ENCODE results near the gene GLIS1. TPM values are rescaled to one million over a fixed set of nuclear protein-coding genes. Genes with fewer than 3 reads are reported as not detected.

GLIS1 gene
- total and polyA plus RNA-seq, 7 donors, result 0.03 to 0.40 (median 0.15) TPM

- Histone ChIP-seq H3K4me3 (no peak overlapping the region), H3K27me3 (ENCODE audit: insufficient read depth in 3 of 3, low read length in 2 of 3) (peaks cover 2 to 8% (median 6%) of the 10 kb centered on the region in 3 donors), H3K27ac (no peak overlapping the region), H3K4me1 (no peaks in the 10 kb centered on the region), H3K9me3 (no peaks in the 10 kb centered on the region), H3K36me3 (ENCODE audit: insufficient read depth in 1 of 2, low read depth in 1 of 2) (no peaks in the 10 kb centered on the region)
- intact Hi-C loops (cut with DNase I), result no loop called here
- ATAC-seq, result no peak
- TF ChIP-seq, protein P1, sequence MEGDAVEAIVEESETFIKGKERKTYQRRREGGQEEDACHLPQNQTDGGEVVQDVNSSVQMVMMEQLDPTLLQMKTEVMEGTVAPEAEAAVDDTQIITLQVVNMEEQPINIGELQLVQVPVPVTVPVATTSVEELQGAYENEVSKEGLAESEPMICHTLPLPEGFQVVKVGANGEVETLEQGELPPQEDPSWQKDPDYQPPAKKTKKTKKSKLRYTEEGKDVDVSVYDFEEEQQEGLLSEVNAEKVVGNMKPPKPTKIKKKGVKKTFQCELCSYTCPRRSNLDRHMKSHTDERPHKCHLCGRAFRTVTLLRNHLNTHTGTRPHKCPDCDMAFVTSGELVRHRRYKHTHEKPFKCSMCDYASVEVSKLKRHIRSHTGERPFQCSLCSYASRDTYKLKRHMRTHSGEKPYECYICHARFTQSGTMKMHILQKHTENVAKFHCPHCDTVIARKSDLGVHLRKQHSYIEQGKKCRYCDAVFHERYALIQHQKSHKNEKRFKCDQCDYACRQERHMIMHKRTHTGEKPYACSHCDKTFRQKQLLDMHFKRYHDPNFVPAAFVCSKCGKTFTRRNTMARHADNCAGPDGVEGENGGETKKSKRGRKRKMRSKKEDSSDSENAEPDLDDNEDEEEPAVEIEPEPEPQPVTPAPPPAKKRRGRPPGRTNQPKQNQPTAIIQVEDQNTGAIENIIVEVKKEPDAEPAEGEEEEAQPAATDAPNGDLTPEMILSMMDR (IDR thresholded peaks at IDR 0.05), result no peak
- DNase-seq, result no peak
- 73 to 83% (median 80%) methylated on average over 12 of the region's 12 CpGs for WGBS, 3 donors
These were observed 8.6 kb downstream of the GLIS1 start for GRCh38 chr1:53730224-53730865.

DNA sequence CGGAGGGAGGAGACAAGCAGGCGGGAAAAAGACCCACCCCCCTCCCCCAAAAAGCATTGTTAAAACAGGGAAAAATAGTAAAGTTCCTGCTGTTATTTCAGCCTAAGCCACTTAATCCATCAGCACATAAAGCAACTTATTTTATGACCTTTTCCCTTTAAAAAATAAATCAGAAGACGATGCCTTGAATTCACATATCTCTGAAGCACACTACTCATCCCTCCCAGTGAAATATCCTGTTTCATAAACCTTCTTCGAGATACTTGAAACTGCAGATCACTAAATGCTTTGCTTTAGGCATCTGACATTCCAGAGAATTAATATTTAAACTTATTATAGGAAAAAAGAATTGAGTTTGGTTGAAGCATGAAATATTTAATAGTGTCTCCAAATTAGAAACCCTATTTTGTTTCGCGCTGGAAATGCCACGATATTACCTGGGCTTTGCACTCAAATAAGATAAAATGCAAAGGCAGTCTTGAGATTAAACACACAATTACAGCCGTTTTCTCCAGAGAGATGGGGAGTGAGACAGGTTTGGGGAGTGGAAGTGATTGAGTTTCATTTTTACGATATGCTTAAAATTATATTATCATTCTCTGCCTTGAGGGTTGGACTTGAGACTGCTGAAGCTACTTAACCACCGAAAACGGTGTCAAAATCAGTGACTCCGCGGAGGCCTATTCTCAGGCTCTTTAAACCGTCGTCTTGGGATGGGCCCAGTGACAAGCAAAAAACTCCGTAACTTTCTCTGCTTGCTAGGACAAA is 9.3 kb downstream of the GLIS1 start:
- ATAC-seq (no peak), DNase-seq (no peak)
- TF ChIP-seq, protein P1 (IDR thresholded peaks at IDR 0.05), result no peak
- no peak overlapping the region for H3K27ac ChIP-seq
- no peaks in the 10 kb centered on the region for H3K9me3 ChIP-seq
- no peaks in the 10 kb centered on the region for H3K36me3 ChIP-seq (ENCODE audit: insufficient read depth in 1 of 2, low read depth in 1 of 2)
- intact Hi-C loops (cut with DNase I), result no loop called here
- no peak overlapping the region for H3K4me3 ChIP-seq
- 75 to 77% (median 76%) methylated on average over 16 of the region's 16 CpGs for WGBS, 3 donors
- no peaks in the 10 kb centered on the region for H3K4me1 ChIP-seq
- H3K27me3 ChIP-seq (ENCODE audit: insufficient read depth in 3 of 3, low read length in 2 of 3), result peaks cover 2 to 8% (median 6%) of the 10 kb centered on the region in 3 donors

- TF ChIP-seq, protein P1 (IDR thresholded peaks at IDR 0.05), result no peak
- 71 to 75% (median 73%) methylated on average over 17 of the region's 17 CpGs for WGBS, 3 donors
- no peak for DNase-seq
- Histone ChIP-seq H3K36me3 (ENCODE audit: insufficient read depth in 1 of 2, low read depth in 1 of 2) (no peaks in the 10 kb centered on the region), H3K27ac (no peak overlapping the region), H3K9me3 (no peaks in the 10 kb centered on the region), H3K4me1 (no peaks in the 10 kb centered on the region), H3K27me3 (ENCODE audit: insufficient read depth in 3 of 3, low read length in 2 of 3) (peaks cover 2 to 6% (median 4%) of the 10 kb centered on the region in 3 donors), H3K4me3 (no peak overlapping the region)
- intact Hi-C loops (cut with DNase I), result no loop called here
- no peak for ATAC-seq
These were observed 10.1 kb downstream of the GLIS1 start for GRCh38 chr1:53728702-53729455.

DNA sequence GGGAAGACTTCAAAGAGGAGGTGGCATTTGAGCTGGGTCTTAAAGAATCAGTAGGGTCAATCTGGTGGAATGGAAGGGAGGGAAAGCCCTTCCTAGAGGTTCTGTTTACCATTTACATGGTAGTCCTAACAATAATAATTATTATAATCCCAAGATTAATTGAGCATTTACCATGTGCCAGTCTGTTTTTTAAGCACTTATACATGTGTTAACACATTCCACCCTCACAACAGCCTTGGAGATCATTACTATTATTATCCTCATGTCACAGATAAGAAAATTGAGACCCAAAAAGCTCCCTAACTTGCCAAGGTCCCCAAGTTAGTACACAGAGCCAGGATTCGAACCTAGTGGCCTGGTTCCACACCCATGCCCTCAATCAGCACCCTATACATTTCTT is 10.8 kb downstream of the GLIS1 start:
- WGBS, 3 donors, result 77 to 89% (median 79%) methylated on average over 1 of the region's 1 CpG
- intact Hi-C loops (cut with DNase I), result no loop called here
- Histone ChIP-seq H3K9me3 (no peaks in the 10 kb centered on the region), H3K4me3 (no peak overlapping the region), H3K4me1 (no peaks in the 10 kb centered on the region), H3K36me3 (ENCODE audit: insufficient read depth in 1 of 2, low read depth in 1 of 2) (no peaks in the 10 kb centered on the region), H3K27ac (no peak overlapping the region), H3K27me3 (ENCODE audit: insufficient read depth in 3 of 3, low read length in 2 of 3) (peaks cover 2 to 6% (median 4%) of the 10 kb centered on the region in 3 donors)
- TF ChIP-seq, protein P1 (IDR thresholded peaks at IDR 0.05), result no peak
- DNase-seq (no peak), ATAC-seq (no peak)
